Measurements from ENCODE around the gene OR6K2.

DNA sequence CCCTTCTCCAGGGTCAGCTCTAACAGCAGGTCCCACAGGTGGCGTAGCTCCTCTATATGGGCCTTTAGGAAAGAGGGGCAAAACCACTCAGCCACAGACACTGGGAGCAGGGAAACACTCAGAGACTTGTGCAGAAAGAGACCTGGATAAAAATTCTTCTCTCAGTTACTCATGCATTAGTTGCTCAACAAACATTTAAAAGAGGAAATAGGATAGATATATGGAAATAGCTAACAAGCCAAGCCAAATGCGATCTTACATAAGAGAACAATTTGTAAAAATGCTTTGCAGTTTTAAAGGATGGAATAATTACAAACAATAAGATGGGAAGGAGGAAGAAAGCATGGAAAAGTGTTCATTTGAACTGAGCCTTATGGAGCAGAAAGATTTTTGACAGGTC is 18.8 kb downstream of the OR6K2 start:
- TF ChIP-seq, protein P1, sequence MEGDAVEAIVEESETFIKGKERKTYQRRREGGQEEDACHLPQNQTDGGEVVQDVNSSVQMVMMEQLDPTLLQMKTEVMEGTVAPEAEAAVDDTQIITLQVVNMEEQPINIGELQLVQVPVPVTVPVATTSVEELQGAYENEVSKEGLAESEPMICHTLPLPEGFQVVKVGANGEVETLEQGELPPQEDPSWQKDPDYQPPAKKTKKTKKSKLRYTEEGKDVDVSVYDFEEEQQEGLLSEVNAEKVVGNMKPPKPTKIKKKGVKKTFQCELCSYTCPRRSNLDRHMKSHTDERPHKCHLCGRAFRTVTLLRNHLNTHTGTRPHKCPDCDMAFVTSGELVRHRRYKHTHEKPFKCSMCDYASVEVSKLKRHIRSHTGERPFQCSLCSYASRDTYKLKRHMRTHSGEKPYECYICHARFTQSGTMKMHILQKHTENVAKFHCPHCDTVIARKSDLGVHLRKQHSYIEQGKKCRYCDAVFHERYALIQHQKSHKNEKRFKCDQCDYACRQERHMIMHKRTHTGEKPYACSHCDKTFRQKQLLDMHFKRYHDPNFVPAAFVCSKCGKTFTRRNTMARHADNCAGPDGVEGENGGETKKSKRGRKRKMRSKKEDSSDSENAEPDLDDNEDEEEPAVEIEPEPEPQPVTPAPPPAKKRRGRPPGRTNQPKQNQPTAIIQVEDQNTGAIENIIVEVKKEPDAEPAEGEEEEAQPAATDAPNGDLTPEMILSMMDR (IDR thresholded peaks at IDR 0.05 in 4 of 5, conservative IDR thresholded peaks at IDR 0.05 in 1 of 5): no peak
- TF ChIP-seq POLR2A (IDR thresholded peaks at IDR 0.05): no peak

All from gastrocnemius medialis (tissue), 4 donors.